Epithelial cell of proximal tubule (primary cell): ENCODE data around the gene IGSF5. TPM values are rescaled to one million over a fixed set of nuclear protein-coding genes. Genes with fewer than 3 reads are reported as not detected.

Experiments
- DNase-seq: peaks from one replicate; pipeline ENCODE4 v3.0.0-alpha.2; 2011; ENCODE audit warnings: low read depth
- H3K4me3 ChIP-seq: 2 replicates; pipeline ENCODE4 v1.5.1; 2011; ENCODE audit warnings: low read depth, mild to moderate bottlenecking, low read length
- total RNA-seq: library from RNA; depleted of rRNA; stranded (reverse); fragments of >200 nt; gene quantifications from 2 replicates; pipeline ENCODE4 v1.2.3, GENCODE V29; 2015
- TF ChIP-seq, protein P1 (sequence below): conservative IDR thresholded peaks from 2 replicates; pipeline ENCODE4 v1.5.1; 2012; ENCODE audit warnings: low read depth, mild to moderate bottlenecking, low read length

The IGSF5 gene
- total RNA-seq, 1 donor from 2014 or later: 0.40 TPM

DNA sequence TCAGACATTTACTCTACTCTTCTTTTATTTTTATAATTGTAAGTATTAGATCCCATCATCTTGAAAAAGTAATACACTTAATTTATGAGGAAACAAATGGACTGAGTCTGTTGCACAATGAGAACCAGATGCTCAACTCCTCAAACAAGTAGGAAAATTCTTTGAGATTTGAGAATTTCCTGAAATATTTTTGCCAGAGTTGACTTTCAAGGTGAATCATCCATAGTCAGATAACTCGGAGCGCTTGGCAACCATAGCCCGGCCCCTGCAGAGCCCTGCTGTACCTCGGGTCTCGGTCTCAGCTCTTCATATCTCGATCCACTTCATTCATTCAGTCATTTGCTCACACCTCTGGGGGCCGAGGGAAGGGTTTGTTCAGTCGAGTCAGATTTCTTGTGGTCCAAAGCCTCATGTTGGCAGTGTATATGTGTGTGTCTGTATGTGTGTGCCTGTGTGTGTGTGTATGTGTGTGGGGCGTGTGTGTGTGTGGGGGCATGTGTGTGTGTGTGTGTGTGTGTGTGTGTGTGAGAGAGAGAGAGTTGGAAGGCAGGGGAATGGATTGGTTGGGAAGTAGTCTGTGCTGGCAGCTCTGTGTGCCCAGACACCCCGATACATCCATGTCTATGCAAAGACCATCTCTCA, 104.2 kb downstream of the IGSF5 start:
- TF ChIP-seq, protein P1, sequence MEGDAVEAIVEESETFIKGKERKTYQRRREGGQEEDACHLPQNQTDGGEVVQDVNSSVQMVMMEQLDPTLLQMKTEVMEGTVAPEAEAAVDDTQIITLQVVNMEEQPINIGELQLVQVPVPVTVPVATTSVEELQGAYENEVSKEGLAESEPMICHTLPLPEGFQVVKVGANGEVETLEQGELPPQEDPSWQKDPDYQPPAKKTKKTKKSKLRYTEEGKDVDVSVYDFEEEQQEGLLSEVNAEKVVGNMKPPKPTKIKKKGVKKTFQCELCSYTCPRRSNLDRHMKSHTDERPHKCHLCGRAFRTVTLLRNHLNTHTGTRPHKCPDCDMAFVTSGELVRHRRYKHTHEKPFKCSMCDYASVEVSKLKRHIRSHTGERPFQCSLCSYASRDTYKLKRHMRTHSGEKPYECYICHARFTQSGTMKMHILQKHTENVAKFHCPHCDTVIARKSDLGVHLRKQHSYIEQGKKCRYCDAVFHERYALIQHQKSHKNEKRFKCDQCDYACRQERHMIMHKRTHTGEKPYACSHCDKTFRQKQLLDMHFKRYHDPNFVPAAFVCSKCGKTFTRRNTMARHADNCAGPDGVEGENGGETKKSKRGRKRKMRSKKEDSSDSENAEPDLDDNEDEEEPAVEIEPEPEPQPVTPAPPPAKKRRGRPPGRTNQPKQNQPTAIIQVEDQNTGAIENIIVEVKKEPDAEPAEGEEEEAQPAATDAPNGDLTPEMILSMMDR: no peak
- DNase-seq: no peak
- no peak overlapping the region for H3K4me3 ChIP-seq

DNA sequence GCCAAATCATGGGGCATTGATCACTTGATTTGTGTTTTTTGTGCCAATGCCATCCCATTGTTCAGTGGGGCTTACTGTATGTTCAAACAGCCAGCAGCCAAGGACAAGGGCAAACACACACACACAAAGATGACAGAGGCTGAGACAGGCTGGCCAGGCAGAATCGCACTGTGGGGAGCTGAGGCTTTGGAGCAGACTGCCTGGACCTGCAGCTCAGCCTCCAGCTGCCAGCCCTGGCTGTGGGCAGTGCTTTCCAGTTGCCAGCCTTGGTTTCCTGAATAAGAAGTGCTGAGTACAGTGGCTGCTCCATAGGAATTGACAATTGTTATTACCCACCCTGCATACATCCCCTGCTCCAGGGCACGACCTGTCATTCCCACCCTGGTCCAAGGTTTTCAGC, 105.3 kb downstream of the IGSF5 start:
- DNase-seq: no peak
- H3K4me3 ChIP-seq: no peak overlapping the region
- TF ChIP-seq, protein P1: no peak

DNA sequence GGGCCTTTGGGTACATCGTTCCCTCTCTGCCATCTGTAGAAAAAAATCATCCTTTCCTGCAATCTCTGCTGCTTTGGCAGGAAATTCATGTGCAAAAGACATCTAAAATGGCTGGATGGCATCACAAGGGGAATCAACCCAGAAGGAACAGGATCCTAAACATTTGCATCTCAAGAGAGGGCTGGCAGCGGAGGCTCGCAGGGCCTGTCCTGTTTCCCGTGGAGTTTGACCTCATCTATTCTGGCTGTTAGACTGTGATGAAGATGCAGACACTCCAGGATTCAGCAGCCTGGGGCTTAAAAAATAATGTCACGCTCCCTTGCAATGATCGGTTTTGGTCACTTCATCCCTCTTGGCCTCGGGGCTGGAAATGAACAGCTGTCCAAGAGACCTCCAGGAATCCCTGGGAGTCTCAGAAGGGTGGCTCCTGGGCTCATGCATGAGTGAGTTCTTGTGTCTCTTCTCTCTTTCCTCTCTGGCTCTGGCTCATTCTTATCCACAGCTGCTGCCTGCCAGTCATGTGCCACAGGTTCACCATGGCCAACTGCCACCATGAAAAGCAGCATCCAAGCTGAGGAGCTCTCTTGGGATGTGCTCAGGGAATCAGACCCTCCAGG, 106.1 kb downstream of the IGSF5 start:
- no peak for DNase-seq
- TF ChIP-seq, protein P1: no peak
- H3K4me3 ChIP-seq: no peak overlapping the region

Other genes starting within 250 kb of the IGSF5 start
- gene B3GALT5, start 132.2 kb upstream of the IGSF5 start, total RNA-seq: 3.6 and 7.8 TPM in 2 replicates
- gene PCP4, start 122.3 kb downstream of the IGSF5 start, total RNA-seq: not detected in 2 replicates